Urothelium cell line (cell line): ENCODE data around the gene CHRNB4.
"Not testable (repeated sequence)": the region's sequence is repeated elsewhere in the genome, so short reads cannot be mapped to it uniquely, and the experiment has no call there.

Source experiments
- DNase-seq: peaks from one replicate; pipeline ENCODE4 v3.0.0; 2011; ENCODE audit warnings: low spot score, mixed read lengths
- FAIRE-seq: peaks from 2 replicates; lab custom pipeline; 2011; peaks lifted over from hg19 to GRCh38; lab: Jason Lieb, UNC

CHRNB4 gene

DNA sequence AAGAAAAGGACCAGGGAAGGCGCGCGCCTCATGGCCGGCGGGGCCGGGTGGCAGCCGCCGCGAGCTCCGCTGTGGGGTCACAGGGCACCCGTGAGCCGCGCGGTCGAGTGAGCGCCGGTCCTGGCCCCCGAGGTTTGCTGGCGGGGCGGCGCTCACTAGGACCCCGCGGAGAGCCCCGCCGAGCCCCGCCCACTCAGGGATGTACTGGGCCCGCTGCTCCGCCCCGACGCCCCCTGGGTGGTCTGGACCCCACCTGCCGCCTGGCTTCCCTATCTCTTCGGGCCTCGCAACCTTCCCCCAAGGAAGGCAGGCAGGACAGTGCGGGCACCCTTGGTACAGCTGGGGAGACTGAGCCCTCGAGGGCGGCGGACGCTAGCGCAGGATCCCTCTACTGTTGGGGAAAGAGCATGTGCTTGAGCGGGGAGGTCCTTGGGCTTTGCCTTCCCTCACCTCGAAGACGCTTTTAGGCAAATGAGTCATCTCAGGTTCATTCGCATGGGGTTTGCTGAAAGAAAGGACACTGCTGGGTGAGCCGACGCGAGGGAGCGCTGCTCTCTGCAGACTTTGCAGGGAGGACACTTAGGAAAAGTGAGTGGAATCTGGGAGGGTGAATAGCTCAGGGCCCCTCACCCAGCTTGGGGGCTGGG is at the start of gene CHRNB4:
Gene CHRNB4 (minus strand): TSS at position 109 of the 647 bp plus-strand sequence. CDS start 77 bp downstream, at position 32.
- FAIRE-seq = no peak
- DNase-seq = peak; percentile 63

DNA sequence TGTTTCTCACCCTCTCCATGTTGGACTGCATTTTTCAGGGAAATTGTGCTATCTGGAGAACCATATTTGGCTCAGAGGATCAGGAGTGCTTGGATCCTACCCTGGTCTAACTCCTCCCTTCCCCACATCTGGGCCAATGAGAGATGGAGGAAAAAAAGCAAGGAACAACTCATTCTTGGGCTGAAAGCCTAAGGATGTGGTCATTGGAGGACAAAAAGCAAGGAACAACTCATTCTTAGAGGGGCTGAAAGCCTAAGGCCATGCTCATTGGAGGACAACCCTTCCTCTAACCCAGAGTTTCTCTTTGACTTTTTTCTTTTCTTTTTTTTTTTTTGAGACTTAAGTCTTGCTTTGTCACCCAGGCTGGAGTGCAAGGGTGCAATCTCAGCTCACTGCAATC is 48.6 kb upstream of the CHRNB4 start:
- no peak for FAIRE-seq
- no peak for DNase-seq

- FAIRE-seq (no peak), DNase-seq (no peak)
Measured at GRCh38 chr15:78685925-78686324, 44.9 kb upstream of the CHRNB4 start.

- no peak for FAIRE-seq
- DNase-seq = no peak
Measured at GRCh38 chr15:78685159-78685921, 44.3 kb upstream of the CHRNB4 start.

DNA sequence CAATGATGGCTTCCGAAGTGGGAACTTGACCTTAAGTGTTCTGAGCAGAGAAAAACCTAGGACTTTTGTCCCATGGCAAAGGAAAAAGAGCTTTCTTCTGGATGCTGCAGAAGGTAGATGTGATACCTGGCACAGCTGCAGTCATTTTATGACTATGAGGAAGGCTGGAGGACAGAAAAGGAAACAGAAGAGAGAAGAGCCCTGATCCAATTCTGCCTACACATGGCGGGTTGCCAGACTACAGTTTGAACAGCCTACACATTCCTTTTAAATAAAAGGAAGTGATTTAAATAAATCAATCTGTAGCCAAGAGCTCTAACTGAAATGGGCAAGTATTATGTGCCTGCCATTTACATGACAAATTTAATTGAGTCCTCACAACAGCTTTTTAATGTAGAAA is 43.6 kb upstream of the CHRNB4 start:
- FAIRE-seq (no peak), DNase-seq (no peak)

DNA sequence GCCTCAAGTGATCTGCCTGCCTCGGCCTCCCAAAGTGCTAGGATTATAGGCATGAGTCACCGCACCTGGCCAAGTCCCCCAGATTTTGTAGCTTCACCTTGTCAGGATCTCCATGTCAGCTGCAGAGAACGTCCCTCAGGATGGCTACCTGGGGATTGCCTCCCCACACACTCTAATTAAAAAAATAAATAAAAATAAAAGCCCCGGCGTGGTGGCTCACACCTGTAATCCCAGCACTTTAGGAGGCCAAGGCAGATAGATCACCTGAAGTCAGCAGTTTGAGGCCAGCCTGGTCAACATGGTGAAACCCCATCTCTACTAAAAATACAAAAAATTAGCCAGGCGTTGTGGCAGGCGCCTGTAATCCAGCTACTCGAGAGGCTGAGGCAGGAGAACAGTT is 42.6 kb upstream of the CHRNB4 start:
- FAIRE-seq, DNase-seq: not testable (repeated sequence)

DNA sequence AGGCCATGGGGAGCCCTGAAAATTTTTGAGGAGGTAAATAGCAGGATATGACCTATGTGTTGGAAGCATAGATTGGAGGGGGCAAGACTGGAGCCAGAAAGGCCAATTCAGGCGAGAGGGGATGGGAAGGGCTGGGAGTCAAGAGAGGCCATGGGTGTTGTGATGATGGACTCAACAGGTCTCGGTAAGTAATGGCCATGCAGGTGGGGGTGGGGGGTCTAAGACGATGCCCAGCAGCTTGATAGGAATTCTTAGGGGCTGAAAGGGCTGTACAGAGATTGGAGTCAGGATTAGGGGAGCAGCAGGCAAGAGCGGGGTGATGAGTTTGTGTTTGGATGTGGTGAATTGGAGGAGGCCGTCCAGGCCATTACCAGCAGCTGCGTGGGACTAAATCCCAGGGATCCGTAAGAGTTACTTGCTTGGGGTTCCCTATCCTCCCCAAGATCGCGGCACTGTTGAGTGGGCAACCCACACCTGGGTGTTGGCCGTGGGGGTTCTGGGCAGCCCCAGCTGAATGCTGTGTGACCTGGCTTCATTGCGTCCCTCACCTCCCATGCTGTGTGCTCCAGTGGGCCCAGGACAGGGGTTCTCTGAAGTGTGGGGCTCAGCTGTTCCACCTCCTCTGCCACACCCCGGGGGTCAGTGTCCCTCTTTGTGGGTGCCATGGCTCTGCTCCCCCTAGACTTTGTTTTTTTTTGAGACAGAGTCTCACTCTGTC is 41.8 kb upstream of the CHRNB4 start:
- FAIRE-seq (no peak), DNase-seq (no peak)

DNA sequence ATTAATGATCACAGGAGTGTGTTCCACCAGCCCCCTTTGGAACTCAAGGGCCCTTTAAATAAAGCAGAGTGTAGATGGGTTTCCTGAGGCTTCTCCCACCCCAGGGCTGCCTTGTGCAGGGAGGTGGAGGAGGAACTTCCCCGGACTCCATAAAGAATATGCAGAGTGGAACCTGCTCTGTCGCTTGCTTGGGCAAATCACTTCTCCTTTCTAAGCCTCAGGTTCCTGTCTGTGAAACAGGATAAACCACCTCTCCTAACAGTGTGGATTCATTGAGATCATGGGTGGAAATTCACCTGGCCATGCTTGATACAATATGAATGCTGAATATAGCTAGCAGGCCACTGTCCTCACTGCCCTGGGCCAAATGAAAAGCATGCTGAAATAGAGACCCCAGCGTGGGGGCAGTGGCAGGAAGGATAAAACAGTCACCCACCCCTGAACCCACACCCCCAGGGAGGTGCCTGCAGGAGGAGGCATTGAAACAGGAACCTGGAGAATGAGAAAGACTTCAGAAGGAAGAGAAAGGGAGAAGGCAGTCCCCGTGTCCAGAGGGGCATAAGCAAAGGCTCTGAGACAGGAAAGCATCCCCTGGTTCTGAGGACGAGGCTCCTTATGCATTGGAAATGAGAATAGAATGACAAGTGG is 41.1 kb upstream of the CHRNB4 start:
- DNase-seq = no peak
- no peak for FAIRE-seq

DNA sequence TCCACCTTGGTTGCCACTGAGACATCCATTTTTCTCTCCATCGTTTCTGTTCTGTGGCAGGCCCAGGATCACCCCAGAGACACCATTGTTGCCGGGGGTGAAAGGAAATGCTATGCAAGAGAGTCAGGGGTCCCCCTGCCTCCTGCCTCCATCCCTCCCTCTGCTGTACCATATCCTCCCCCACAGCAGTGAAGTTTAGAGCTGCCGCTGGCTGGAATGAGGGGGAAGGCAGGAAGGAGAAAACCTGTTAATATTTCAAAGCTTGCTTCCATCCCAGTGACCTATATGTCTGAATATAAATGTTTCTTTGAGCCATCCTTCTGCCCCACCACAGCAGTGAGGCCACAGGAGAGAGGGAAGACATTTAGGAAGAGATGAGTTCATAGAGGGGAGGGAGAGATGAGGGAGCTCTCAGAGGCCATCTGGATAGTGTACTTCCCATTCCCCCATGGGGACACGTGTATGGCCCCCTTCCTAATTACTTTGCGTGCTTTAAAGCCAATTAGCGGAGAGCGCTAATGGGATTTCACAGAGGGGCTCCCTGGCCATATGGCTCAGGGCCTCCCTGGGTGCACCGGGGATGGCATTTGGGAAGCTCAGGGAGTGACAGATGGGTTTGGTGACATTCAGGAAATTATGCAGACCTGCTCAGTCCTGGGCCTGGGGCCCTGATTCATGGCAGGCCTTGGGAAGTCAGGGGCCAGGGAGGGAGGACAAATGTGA is 40.4 kb upstream of the CHRNB4 start:
- no peak for DNase-seq

GRCh38 chr15:78680431-78681075 is 39.5 kb upstream of the CHRNB4 start:
- FAIRE-seq (no peak), DNase-seq (no peak)

More for the DNA sequence above, 40.4 kb upstream of the CHRNB4 start:
- FAIRE-seq = no peak

DNA sequence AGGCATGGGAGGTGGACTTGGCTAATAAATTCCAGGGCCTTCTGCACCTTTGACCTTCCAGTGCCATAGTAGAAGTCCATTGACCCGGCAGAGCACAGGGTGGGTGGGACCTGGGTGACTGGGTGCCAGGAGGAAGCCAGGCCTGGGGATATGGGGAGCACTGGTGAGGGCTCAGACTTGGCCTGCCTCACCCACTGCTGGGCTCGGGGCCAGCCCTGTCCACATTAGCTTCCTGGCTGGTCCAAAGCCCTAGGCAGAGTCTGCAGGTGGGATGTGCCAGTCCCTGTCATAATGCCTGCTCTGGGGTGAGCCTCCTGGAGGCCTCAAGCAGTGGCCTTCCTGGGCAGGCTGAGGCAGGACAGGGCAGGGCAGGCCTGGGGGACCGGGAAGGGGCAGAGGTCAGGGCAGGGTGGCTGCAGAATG is 38.1 kb upstream of the CHRNB4 start:
- no peak for FAIRE-seq
- no peak for DNase-seq

GRCh38 chr15:78676424-78677110 is 35.6 kb upstream of the CHRNB4 start:
- DNase-seq = no peak
- FAIRE-seq = peak; percentile 69

DNA sequence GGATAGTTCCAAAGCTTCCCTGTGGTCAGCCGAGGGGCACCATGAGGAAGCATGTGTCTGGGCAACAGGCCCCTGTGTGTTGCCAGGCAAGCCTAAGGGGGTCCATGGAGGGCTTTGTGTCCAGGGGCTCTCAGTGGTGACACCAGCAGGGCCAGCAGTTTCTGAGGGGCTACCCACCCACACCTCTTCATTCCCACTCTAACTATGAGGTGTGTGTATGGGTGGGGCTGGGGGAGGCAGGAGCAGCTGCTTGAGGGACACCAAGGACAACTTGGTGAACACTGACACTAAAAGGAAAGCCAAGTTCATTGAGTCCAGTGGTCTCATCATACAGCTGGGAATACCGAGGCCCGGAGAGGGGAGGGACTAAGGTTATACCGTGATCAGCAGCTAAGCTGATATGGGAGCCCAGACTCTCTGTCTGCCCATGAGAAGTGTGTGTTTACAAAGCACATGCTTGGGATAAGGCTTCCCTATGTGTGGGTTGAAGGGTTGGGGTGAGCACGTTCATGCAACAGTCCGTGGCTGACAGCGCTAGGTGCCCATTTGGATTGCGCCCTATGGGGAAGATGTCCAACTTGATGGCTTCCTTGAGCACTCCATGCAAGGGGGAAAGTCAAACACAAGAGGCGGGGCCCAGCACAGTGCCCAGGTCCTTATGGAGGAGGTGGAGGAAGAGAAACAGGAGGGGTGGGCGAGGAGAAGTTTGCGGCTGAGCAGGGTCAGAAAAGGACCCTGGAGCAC is 34.8 kb upstream of the CHRNB4 start:
- FAIRE-seq = no peak
- DNase-seq = no peak

DNA sequence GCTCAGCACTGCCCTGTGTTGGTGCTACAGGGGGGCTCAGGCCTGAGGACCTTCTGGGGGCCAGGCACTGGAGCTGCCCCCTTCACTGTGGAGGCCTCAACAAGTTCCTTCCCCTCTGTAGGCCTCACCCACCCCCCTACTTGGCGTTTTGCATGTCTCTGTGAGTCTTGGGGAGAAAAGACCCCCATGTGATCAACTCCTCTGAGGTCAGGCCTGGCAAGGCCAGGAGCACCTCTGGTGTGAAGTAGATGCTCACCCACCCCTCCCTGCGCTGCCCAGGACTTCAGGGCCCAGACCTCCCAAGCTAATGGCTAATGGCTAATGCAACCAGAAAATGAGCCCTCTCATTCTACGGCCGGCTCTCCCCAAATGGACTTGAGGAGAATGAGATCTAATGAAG is 34.2 kb upstream of the CHRNB4 start:
- FAIRE-seq (no peak), DNase-seq (no peak)

GRCh38 chr15:78673917-78674444 is 33.0 kb upstream of the CHRNB4 start:
- DNase-seq (no peak), FAIRE-seq (no peak)

DNA sequence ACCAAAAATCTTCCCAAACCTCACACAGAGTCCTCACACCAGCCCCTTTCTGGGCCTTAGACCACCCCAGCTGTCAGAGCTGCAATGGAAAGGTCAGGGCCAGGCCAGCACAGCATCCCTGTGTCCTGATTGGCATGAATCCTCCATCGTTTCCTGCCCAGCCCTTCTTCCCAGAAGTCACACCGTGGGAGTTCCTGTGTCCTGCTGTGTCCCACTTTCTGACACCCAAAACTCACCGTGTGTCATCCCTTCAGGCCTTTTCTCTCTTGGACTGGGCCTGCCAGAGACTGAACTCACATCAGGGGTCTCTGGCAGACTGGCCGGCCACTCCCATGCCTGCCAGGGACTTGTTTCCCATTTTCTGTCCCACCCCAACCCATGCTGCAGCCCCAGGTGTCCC is 32.5 kb upstream of the CHRNB4 start:
- FAIRE-seq (no peak), DNase-seq (no peak)

- DNase-seq = no peak
- FAIRE-seq = no peak
Measured at GRCh38 chr15:78672285-78673014, 31.4 kb upstream of the CHRNB4 start.
